ENCODE measurements around the gene FUT8.

GRCh38 chr14:65456247-65456646, 43.7 kb downstream of the FUT8 start:
- TF ChIP-seq CTCF (IDR thresholded peaks at IDR 0.05) (no peak), POLR2A (IDR thresholded peaks at IDR 0.05) (no peak)

Data from thyroid gland (tissue), 4 donors.